Stomach smooth muscle (tissue), 2 donors: ENCODE measurements around the gene TRIM73.
"Not testable (repeated sequence)": the region's sequence is repeated elsewhere in the genome, so short reads cannot be mapped to it uniquely, and the experiment has no call there.

Source experiments
- H3K27ac ChIP-seq: one replicate; pipeline ENCODE4 v1.7.0; 2013; ENCODE audit warnings: mild to moderate bottlenecking, low read length, inconsistent platforms
- H3K27me3 ChIP-seq, 2 donors: one replicate each; pipeline ENCODE4 v1.7.0; 2013; ENCODE audit warnings: low read length in 2 of 2; ENCODE audit not compliant: insufficient read depth in 2 of 2, control insufficient read depth in 1 of 2
- H3K36me3 ChIP-seq, 2 donors: one replicate each; pipeline ENCODE4 v1.7.0; 2013; ENCODE audit warnings: low read length in 2 of 2; ENCODE audit not compliant: control insufficient read depth in 2 of 2, insufficient read depth in 2 of 2
- H3K4me1 ChIP-seq: one replicate; pipeline ENCODE4 v1.7.0; 2013; ENCODE audit warnings: low read length; ENCODE audit not compliant: control insufficient read depth, insufficient read depth
- H3K4me3 ChIP-seq, 2 donors: one replicate each; pipeline ENCODE4 v1.7.0; 2013; ENCODE audit warnings: low read length in 2 of 2
- H3K9ac ChIP-seq, 2 donors: one replicate each; pipeline ENCODE4 v1.7.0; 2013; ENCODE audit warnings: low read length in 2 of 2, mild to moderate bottlenecking in 1 of 2
- H3K9me3 ChIP-seq, 2 donors: one replicate each; pipeline ENCODE4 v1.7.0; 2013; ENCODE audit warnings: low read length in 2 of 2; ENCODE audit not compliant: control insufficient read depth in 2 of 2
- donor health status: healthy.
- donor health status: Pancreatic carcinoma.

The TRIM73 gene

GRCh38 chr7:75416787-75417186, 21.4 kb downstream of the TRIM73 start:
- not testable (repeated sequence) for H3K36me3 ChIP-seq, H3K27me3 ChIP-seq, H3K9ac ChIP-seq, H3K9me3 ChIP-seq, H3K4me3 ChIP-seq, H3K27ac ChIP-seq, H3K4me1 ChIP-seq

GRCh38 chr7:75418292-75418858, 22.9 kb downstream of the TRIM73 start:
- H3K36me3 ChIP-seq, H3K9me3 ChIP-seq, H3K27me3 ChIP-seq, H3K4me1 ChIP-seq, H3K4me3 ChIP-seq, H3K27ac ChIP-seq, H3K9ac ChIP-seq: not testable (repeated sequence)

GRCh38 chr7:75419210-75419609, 23.8 kb downstream of the TRIM73 start:
- H3K4me1 ChIP-seq, H3K4me3 ChIP-seq, H3K27me3 ChIP-seq, H3K36me3 ChIP-seq, H3K27ac ChIP-seq, H3K9me3 ChIP-seq, H3K9ac ChIP-seq: not testable (repeated sequence)

- H3K4me1 ChIP-seq, H3K9me3 ChIP-seq, H3K27me3 ChIP-seq, H3K4me3 ChIP-seq, H3K36me3 ChIP-seq, H3K27ac ChIP-seq, H3K9ac ChIP-seq: not testable (repeated sequence)
These were observed 24.3 kb downstream of the TRIM73 start for GRCh38 chr7:75419693-75420092.

GRCh38 chr7:75420152-75420551, 24.7 kb downstream of the TRIM73 start:
- H3K4me3 ChIP-seq, H3K27ac ChIP-seq, H3K9me3 ChIP-seq, H3K36me3 ChIP-seq, H3K9ac ChIP-seq, H3K27me3 ChIP-seq, H3K4me1 ChIP-seq: not testable (repeated sequence)

GRCh38 chr7:75421798-75422710, 26.6 kb downstream of the TRIM73 start:
- not testable (repeated sequence) for H3K9ac ChIP-seq, H3K4me1 ChIP-seq, H3K36me3 ChIP-seq, H3K27me3 ChIP-seq, H3K4me3 ChIP-seq, H3K27ac ChIP-seq, H3K9me3 ChIP-seq

- H3K27me3 ChIP-seq, H3K27ac ChIP-seq: not testable (repeated sequence)
These were observed 28.1 kb downstream of the TRIM73 start for GRCh38 chr7:75423481-75423880.

GRCh38 chr7:75439000-75439399, 43.6 kb downstream of the TRIM73 start:
- H3K9ac ChIP-seq, H3K4me1 ChIP-seq, H3K27me3 ChIP-seq, H3K27ac ChIP-seq, H3K9me3 ChIP-seq, H3K4me3 ChIP-seq: not testable (repeated sequence)
- H3K36me3 ChIP-seq: peaks cover 27 to 35% of the 10 kb centered on the region in 2 donors

More at GRCh38 chr7:75423481-75423880, 28.1 kb downstream of the TRIM73 start:
- not testable (repeated sequence) for H3K9me3 ChIP-seq, H3K4me1 ChIP-seq, H3K36me3 ChIP-seq, H3K4me3 ChIP-seq, H3K9ac ChIP-seq

GRCh38 chr7:75442101-75442464, 46.7 kb downstream of the TRIM73 start:
- Histone ChIP-seq H3K4me3 (peak overlapping the region in 1 of 2 donors; percentile 49), H3K36me3 (peaks cover 11 to 21% of the 10 kb centered on the region in 2 donors)
- not testable (repeated sequence) for H3K27me3 ChIP-seq, H3K4me1 ChIP-seq, H3K9ac ChIP-seq, H3K27ac ChIP-seq, H3K9me3 ChIP-seq

GRCh38 chr7:75442465-75443111, 47.2 kb downstream of the TRIM73 start:
- H3K4me3 ChIP-seq: peak overlapping the region; percentile 62 to 72
- peaks cover 9 to 17% of the 10 kb centered on the region in 2 donors for H3K36me3 ChIP-seq
- H3K27me3 ChIP-seq, H3K9me3 ChIP-seq, H3K4me1 ChIP-seq: not testable (repeated sequence)
- peak overlapping the region; percentile 70 to 71 for H3K9ac ChIP-seq
- H3K27ac ChIP-seq: peak overlapping the region; percentile 49

- not testable (repeated sequence) for H3K4me1 ChIP-seq, H3K9me3 ChIP-seq, H3K9ac ChIP-seq, H3K27me3 ChIP-seq, H3K27ac ChIP-seq, H3K4me3 ChIP-seq, H3K36me3 ChIP-seq
These were observed 54.5 kb downstream of the TRIM73 start for GRCh38 chr7:75449946-75450345.
